Lung (tissue), 12 donors: ENCODE data around the gene C21orf58. TPM values are rescaled to one million over a fixed set of nuclear protein-coding genes. Genes with fewer than 3 reads are reported as not detected.

ENCODE experiments used
- ATAC-seq: fragments of 200-7000 bp; cut with Tn5 transposase; one replicate; pipeline ENCODE4 v1.9.1; 2020; ENCODE audit warnings: moderate number of reproducible peaks; ENCODE audit not compliant: insufficient read depth, low FRiP score
- DNase-seq, 3 donors: peaks; one replicate each; pipeline ENCODE4 v3.0.0-alpha.2; 2013 to 2017
- H3K27ac ChIP-seq, 2 donors: one replicate each; pipeline ENCODE4 v1.5.1; 2013; ENCODE audit warnings: mild to moderate bottlenecking in 2 of 2, moderate library complexity in 2 of 2, control low read depth in 1 of 2, inconsistent platforms in 1 of 2, low read depth in 1 of 2, low read length in 1 of 2
- H3K27me3 ChIP-seq, 3 donors: one replicate each; pipeline ENCODE4 v1.5.1; 2013; ENCODE audit warnings: low read length in 2 of 3; ENCODE audit not compliant: control insufficient read depth in 3 of 3, insufficient read depth in 3 of 3
- H3K36me3 ChIP-seq, 4 donors: one replicate each; pipeline ENCODE4 v1.5.1; 2013; ENCODE audit warnings: low read length in 4 of 4, mild to moderate bottlenecking in 1 of 4, moderate library complexity in 1 of 4; ENCODE audit not compliant: control insufficient read depth in 4 of 4, insufficient read depth in 4 of 4
- H3K4me1 ChIP-seq, 5 donors: one replicate each; pipeline ENCODE4 v1.5.1; 2013; ENCODE audit warnings: low read length in 5 of 5, mild to moderate bottlenecking in 2 of 5, moderate library complexity in 1 of 5; ENCODE audit not compliant: control insufficient read depth in 5 of 5, insufficient read depth in 5 of 5
- H3K4me3 ChIP-seq: one replicate; pipeline ENCODE4 v1.5.1; 2013; ENCODE audit warnings: mild to moderate bottlenecking, control low read depth, moderate library complexity
- H3K9ac ChIP-seq, 2 donors: one replicate each; pipeline ENCODE4 v1.5.1; 2013; ENCODE audit warnings: low read length in 2 of 2, control low read depth in 1 of 2; ENCODE audit not compliant: insufficient read depth in 1 of 2
- H3K9me3 ChIP-seq, 4 donors: one replicate each; pipeline ENCODE4 v1.5.1; 2013; ENCODE audit warnings: low read length in 3 of 4, mild to moderate bottlenecking in 1 of 4, moderate library complexity in 1 of 4; ENCODE audit not compliant: control insufficient read depth in 4 of 4, insufficient read depth in 3 of 4
- WGBS, 2 donors: extraction: QIAGEN DNeasy Blood & Tissue Kit; methylation state at CpG; one replicate each; pipeline ENCODE4 v1.1.7; 2013; 5-methylcytosine and 5-hydroxymethylcytosine counted together
- polyA plus RNA-seq, 2 donors: library from polyadenylated mRNA; stranded (reverse); fragments of 200-250 nt; gene quantifications; one replicate each; pipeline ENCODE4 v1.2.1, GENCODE V29; 2013
- total RNA-seq, 2 donors: library from RNA; depleted of rRNA in 1 of 2; stranded (reverse); fragments of >200 nt in 1 of 2; gene quantifications; one replicate each; pipeline ENCODE4 v1.2.1, GENCODE V29; 2014 to 2021
- TF ChIP-seq, protein P1 (sequence below): IDR thresholded peaks from 2 replicates; pipeline ENCODE4 v1.5.1; 2012; ENCODE audit warnings: mild to moderate bottlenecking; ENCODE audit errors: control extremely low read depth, extremely low read depth
- donor health status: control.
- donor health status: control.
- donor health status: Bipolar disorder and iron deficiency.
- donor health status: healthy.
- donor health status: DM: yes; HTN: yes; CAD: no.

The C21orf58 gene
- total and polyA plus RNA-seq, 4 donors: 4.8 to 20.8 (median 8.9) TPM

DNA sequence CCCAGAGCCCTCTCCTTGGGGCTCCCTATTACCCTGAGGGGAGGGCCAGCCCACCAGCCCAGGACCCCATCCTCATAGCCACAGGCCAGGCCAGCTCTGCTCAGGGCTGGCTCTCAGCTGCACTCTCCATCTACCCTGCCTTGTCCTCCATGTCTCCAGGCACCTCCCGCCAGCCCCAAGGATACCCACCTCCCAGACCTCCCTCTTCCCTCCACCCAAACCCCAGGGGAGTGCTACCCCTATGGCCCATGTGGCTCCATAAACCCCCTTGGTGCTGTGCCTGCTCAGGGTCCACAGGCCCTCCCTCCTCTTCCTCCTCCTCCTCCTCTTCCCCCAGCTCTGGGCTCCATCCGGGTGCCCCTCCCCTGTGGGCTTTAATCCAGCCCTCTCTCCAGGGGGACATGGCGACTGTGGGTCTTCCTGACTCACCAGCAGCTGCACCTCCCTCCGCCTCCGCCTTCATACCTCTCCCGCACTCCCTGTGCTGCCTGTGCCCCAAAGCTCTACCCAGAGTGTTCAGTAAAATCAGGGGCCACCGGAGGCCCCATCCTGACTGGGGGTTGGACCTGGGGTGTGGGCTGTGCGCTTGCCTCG lies 28.4 kb downstream of the C21orf58 start:
- Histone ChIP-seq H3K36me3 (peaks cover 3 to 19% (median 10%) of the 10 kb centered on the region in 4 donors), H3K9me3 (no peaks in the 10 kb centered on the region), H3K4me1 (peaks cover 0 to 16% (median 2%) of the 10 kb centered on the region in 5 donors), H3K9ac (no peak overlapping the region), H3K27ac (peak overlapping the region; percentile 5 to 42), H3K4me3 (no peak overlapping the region), H3K27me3 (no peaks in the 10 kb centered on the region)
- DNase-seq (peak in 2 of 3 donors; percentile 27 to 37), ATAC-seq (no peak)
- WGBS, 2 donors: 54 to 71% methylated on average over 9 of the region's 9 CpGs
- TF ChIP-seq, protein P1, sequence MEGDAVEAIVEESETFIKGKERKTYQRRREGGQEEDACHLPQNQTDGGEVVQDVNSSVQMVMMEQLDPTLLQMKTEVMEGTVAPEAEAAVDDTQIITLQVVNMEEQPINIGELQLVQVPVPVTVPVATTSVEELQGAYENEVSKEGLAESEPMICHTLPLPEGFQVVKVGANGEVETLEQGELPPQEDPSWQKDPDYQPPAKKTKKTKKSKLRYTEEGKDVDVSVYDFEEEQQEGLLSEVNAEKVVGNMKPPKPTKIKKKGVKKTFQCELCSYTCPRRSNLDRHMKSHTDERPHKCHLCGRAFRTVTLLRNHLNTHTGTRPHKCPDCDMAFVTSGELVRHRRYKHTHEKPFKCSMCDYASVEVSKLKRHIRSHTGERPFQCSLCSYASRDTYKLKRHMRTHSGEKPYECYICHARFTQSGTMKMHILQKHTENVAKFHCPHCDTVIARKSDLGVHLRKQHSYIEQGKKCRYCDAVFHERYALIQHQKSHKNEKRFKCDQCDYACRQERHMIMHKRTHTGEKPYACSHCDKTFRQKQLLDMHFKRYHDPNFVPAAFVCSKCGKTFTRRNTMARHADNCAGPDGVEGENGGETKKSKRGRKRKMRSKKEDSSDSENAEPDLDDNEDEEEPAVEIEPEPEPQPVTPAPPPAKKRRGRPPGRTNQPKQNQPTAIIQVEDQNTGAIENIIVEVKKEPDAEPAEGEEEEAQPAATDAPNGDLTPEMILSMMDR: no peak

DNA sequence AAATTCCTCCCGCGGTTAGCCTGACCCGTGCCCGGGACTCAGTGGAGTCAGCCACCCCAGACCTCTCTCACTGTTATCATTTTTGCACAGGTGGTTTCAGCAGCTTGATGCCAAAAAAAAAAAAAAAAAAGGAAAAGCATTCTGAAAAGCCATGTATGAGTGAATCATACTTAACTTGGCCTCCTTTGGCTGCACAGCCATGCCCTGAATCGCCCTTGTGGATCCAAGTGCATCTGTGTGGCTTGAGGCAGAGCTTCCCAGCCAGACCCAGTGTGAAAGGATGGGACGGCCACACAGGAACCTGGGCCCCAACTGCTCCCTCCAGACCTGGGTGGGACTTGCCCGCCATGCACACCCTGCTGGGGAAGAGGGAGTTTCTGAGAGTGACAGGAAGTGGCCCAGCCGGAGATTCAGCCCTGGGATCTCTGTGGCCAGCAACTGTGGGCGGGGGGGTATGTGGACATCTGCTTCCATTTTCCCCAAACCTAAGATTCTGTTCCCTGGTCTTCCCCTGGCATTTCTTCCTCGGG lies 29.0 kb downstream of the C21orf58 start:
- Histone ChIP-seq H3K9me3 (no peaks in the 10 kb centered on the region), H3K36me3 (peaks cover 3 to 16% (median 10%) of the 10 kb centered on the region in 4 donors), H3K27ac (peak overlapping the region; percentile 33 to 42), H3K9ac (no peak overlapping the region), H3K4me3 (no peak overlapping the region), H3K4me1 (peaks cover 0 to 16% (median 2%) of the 10 kb centered on the region in 5 donors), H3K27me3 (no peaks in the 10 kb centered on the region)
- TF ChIP-seq, protein P1: no peak
- WGBS, 2 donors: 45 to 59% methylated on average over 10 of the region's 10 CpGs
- no peak for ATAC-seq
- DNase-seq: peak; percentile 29 to 40 (median 29)

DNA sequence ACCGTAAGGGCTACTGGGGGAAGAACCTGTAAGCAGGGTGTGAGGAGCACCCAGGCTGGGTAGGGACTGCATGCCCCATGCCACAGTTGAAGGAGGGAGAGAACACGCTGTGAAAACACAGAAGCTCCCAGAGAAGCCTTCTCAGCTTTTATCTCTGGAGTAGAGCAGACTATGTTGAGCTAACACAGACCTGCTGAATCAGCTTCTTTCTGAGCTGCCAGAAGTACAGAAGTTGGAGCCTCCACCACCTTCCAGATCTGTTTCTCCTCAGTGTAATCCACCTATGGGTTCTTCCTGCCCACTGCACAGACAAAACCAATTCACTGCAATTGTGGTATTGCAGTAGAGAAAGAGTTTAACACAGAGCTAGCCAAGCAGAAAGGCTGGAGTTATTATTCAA lies 32.1 kb downstream of the C21orf58 start:
- DNase-seq: no peak
- no peaks in the 10 kb centered on the region for H3K27me3 ChIP-seq
- peaks cover 0 to 15% (median 3%) of the 10 kb centered on the region in 5 donors for H3K4me1 ChIP-seq
- TF ChIP-seq, protein P1: no peak
- 97 to 100% methylated on average over 2 of the region's 2 CpGs for WGBS, 2 donors
- peaks cover 3 to 10% (median 9%) of the 10 kb centered on the region in 4 donors for H3K36me3 ChIP-seq
- no peak overlapping the region for H3K4me3 ChIP-seq
- H3K9ac ChIP-seq: no peak overlapping the region
- H3K9me3 ChIP-seq: no peaks in the 10 kb centered on the region
- no peak overlapping the region for H3K27ac ChIP-seq
- no peak for ATAC-seq
